ENCODE measurements around the gene VASH2.
"Not testable (repeated sequence)": the region's sequence is repeated elsewhere in the genome, so short reads cannot be mapped to it uniquely, and the experiment has no call there.

DNA sequence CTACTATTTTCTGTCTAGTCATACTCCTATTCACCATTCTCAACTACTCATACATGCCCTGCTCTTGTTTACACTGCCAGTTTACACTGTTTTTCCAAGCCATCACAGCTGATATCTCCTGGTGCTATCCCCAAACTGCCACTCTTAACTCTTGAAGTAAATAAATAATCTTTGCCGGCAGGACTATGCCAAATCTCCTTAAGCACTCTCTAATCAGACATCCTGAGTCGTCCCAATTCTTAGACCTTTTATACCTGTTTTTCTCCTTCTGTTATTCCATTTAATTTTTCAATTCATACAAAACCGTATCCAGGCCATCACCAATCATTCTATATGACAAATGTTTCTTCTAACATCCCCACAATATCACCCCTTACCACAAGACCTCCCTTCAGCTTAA, 36.7 kb upstream of the VASH2 start:
- TF ChIP-seq CTCF, POLR2A, POLR2AphosphoS5 (IDR thresholded peaks at IDR 0.05): not testable (repeated sequence)

Data from breast epithelium (tissue), 3 donors.